Measurements from ENCODE around the gene MRE11.

- TF ChIP-seq L3MBTL2 (conservative IDR thresholded peaks at IDR 0.05) (no peak), HDGF (IDR thresholded peaks at IDR 0.05; ENCODE audit: borderline replicate concordance) (no peak), TARDBP (IDR thresholded peaks at IDR 0.05) (no peak), FOXK2 (IDR thresholded peaks at IDR 0.05) (no peak), BHLHE40 (IDR thresholded peaks at IDR 0.05; ENCODE audit: borderline replicate concordance) (no peak), FOXA1 (IDR thresholded peaks at IDR 0.05) (no peak), SP1 (IDR thresholded peaks at IDR 0.05) (no peak), SUZ12 (IDR thresholded peaks at IDR 0.05) (no peak), FOXM1 (IDR thresholded peaks at IDR 0.05; ENCODE audit: borderline replicate concordance) (no peak), CTBP1 (IDR thresholded peaks at IDR 0.05; ENCODE audit: borderline replicate concordance) (no peak), ARNT (IDR thresholded peaks at IDR 0.05) (no peak), PKNOX1 (IDR thresholded peaks at IDR 0.05) (no peak), NFRKB (IDR thresholded peaks at IDR 0.05) (no peak), LEF1 (IDR thresholded peaks at IDR 0.05; ENCODE audit: borderline replicate concordance) (no peak)
Observed at GRCh38 chr11:94398101-94398500, 95.5 kb downstream of the MRE11 start.

Data from HEK293T (cell line).